ENCODE measurements around the gene RASIP1.

DNA sequence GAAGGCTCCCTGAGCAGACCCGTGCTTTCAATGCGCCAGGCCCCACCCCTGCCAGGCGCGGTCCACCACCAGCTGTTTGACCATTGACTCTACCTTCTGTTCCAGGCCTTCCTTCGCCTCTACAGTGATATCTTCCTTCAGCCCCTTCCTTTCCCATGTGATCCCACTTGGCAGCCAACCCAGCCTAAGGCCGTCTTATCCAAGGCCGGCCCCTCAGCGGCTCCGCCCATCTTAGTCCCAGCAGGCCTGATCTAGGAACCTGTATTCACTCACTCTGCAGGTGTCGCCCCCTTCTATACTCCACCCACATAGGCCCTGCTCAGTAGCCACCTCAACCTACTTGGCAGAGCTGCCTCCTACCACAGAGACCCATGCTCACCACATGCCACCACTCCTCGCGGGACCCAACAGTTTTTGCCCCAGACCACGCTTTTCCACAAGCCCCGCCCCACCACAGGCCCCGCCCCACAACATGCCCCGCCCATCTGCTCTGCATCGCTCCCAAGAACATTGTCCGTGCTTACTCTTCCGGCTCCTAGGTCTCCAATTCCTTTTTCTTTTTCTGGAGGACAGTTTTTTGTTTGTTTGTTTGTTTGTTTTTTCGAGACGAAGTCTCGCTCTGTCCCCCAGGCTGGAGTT lies 2.9 kb downstream of the RASIP1 start:
- TF ChIP-seq, protein P1, sequence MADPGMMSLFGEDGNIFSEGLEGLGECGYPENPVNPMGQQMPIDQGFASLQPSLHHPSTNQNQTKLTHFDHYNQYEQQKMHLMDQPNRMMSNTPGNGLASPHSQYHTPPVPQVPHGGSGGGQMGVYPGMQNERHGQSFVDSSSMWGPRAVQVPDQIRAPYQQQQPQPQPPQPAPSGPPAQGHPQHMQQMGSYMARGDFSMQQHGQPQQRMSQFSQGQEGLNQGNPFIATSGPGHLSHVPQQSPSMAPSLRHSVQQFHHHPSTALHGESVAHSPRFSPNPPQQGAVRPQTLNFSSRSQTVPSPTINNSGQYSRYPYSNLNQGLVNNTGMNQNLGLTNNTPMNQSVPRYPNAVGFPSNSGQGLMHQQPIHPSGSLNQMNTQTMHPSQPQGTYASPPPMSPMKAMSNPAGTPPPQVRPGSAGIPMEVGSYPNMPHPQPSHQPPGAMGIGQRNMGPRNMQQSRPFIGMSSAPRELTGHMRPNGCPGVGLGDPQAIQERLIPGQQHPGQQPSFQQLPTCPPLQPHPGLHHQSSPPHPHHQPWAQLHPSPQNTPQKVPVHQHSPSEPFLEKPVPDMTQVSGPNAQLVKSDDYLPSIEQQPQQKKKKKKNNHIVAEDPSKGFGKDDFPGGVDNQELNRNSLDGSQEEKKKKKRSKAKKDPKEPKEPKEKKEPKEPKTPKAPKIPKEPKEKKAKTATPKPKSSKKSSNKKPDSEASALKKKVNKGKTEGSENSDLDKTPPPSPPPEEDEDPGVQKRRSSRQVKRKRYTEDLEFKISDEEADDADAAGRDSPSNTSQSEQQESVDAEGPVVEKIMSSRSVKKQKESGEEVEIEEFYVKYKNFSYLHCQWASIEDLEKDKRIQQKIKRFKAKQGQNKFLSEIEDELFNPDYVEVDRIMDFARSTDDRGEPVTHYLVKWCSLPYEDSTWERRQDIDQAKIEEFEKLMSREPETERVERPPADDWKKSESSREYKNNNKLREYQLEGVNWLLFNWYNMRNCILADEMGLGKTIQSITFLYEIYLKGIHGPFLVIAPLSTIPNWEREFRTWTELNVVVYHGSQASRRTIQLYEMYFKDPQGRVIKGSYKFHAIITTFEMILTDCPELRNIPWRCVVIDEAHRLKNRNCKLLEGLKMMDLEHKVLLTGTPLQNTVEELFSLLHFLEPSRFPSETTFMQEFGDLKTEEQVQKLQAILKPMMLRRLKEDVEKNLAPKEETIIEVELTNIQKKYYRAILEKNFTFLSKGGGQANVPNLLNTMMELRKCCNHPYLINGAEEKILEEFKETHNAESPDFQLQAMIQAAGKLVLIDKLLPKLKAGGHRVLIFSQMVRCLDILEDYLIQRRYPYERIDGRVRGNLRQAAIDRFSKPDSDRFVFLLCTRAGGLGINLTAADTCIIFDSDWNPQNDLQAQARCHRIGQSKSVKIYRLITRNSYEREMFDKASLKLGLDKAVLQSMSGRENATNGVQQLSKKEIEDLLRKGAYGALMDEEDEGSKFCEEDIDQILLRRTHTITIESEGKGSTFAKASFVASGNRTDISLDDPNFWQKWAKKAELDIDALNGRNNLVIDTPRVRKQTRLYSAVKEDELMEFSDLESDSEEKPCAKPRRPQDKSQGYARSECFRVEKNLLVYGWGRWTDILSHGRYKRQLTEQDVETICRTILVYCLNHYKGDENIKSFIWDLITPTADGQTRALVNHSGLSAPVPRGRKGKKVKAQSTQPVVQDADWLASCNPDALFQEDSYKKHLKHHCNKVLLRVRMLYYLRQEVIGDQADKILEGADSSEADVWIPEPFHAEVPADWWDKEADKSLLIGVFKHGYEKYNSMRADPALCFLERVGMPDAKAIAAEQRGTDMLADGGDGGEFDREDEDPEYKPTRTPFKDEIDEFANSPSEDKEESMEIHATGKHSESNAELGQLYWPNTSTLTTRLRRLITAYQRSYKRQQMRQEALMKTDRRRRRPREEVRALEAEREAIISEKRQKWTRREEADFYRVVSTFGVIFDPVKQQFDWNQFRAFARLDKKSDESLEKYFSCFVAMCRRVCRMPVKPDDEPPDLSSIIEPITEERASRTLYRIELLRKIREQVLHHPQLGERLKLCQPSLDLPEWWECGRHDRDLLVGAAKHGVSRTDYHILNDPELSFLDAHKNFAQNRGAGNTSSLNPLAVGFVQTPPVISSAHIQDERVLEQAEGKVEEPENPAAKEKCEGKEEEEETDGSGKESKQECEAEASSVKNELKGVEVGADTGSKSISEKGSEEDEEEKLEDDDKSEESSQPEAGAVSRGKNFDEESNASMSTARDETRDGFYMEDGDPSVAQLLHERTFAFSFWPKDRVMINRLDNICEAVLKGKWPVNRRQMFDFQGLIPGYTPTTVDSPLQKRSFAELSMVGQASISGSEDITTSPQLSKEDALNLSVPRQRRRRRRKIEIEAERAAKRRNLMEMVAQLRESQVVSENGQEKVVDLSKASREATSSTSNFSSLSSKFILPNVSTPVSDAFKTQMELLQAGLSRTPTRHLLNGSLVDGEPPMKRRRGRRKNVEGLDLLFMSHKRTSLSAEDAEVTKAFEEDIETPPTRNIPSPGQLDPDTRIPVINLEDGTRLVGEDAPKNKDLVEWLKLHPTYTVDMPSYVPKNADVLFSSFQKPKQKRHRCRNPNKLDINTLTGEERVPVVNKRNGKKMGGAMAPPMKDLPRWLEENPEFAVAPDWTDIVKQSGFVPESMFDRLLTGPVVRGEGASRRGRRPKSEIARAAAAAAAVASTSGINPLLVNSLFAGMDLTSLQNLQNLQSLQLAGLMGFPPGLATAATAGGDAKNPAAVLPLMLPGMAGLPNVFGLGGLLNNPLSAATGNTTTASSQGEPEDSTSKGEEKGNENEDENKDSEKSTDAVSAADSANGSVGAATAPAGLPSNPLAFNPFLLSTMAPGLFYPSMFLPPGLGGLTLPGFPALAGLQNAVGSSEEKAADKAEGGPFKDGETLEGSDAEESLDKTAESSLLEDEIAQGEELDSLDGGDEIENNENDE (IDR thresholded peaks at IDR 0.05; ENCODE audit: insufficient replicate concordance, low read length), result no peak
- TF ChIP-seq GTF2F1 (IDR thresholded peaks at IDR 0.05; ENCODE audit: borderline replicate concordance, low read depth, low read length) (no peak), CTCF (IDR thresholded peaks at IDR 0.05; ENCODE audit: control extremely low read depth in 1 of 3, insufficient read depth in 1 of 3, low read depth in 1 of 3, low read length in 3 of 3) (no peak), YY1 (IDR thresholded peaks at IDR 0.05; ENCODE audit: low read depth, low read length) (no peak), POLR2A (IDR thresholded peaks at IDR 0.05; ENCODE audit: control extremely low read depth in 1 of 2, low read depth in 2 of 2, low read length in 2 of 2) (no peak), SUZ12 (IDR thresholded peaks at IDR 0.05; ENCODE audit: low read length) (no peak), RBBP5 (IDR thresholded peaks at IDR 0.05; ENCODE audit: borderline replicate concordance, low read depth, low read length) (no peak), POLR2AphosphoS5 (IDR thresholded peaks at IDR 0.05; ENCODE audit: low read depth, low read length) (no peak), CHD2 (IDR thresholded peaks at IDR 0.05; ENCODE audit: low read length) (no peak), KDM5A (IDR thresholded peaks at IDR 0.05; ENCODE audit: low read length) (no peak), CBX5 (IDR thresholded peaks at IDR 0.05; ENCODE audit: low read depth, low read length) (no peak)
- TF ChIP-seq, protein P2, sequence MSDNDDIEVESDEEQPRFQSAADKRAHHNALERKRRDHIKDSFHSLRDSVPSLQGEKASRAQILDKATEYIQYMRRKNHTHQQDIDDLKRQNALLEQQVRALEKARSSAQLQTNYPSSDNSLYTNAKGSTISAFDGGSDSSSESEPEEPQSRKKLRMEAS (IDR thresholded peaks at IDR 0.05), result no peak

All from H1 (cell line).